GM10847 (cell line): Measurements from ENCODE around the gene GOLGA6A.

Source experiments
- POLR2A ChIP-seq: IDR thresholded peaks from 2 replicates; pipeline ENCODE4 v1.6.1; 2011; ENCODE audit not compliant: insufficient read length; ENCODE audit errors: extremely low read depth

The GOLGA6A gene

DNA sequence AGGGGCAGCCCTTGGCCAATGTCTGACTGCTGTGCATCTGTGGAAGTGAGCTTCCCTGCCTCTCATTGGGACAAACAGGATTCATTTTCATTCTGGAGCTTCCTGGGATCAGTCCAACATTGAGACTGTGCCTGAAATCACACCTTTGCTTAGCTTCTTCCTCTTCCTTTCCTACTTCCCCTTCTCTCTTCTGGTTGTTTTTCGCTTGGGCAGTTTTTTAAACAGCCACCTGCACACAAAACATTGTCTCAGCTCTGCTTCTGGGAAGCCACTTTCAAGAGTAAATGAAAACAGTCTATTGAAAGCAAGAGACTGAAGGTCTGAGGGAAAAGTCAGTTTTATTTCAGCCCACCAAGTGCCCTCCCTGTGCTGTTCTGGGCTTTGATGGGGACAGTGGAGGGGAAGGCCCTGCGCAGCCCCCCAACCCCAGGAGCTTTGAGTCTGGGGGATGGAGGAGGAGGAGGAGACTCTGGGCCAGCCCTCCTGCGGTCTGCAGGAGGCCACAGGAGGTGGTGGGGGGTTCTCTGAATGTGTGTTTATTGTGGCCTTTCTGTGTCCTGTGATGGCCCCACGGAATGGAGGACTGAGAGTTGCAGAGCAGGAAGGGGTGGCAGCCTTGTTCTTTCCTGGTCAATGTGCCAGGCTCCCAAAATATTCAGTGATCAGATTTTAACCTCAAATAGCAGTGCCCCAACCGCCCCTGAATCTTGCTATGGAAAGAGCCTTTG, 40.2 kb upstream of the GOLGA6A start:
- TF ChIP-seq POLR2A = no peak

DNA sequence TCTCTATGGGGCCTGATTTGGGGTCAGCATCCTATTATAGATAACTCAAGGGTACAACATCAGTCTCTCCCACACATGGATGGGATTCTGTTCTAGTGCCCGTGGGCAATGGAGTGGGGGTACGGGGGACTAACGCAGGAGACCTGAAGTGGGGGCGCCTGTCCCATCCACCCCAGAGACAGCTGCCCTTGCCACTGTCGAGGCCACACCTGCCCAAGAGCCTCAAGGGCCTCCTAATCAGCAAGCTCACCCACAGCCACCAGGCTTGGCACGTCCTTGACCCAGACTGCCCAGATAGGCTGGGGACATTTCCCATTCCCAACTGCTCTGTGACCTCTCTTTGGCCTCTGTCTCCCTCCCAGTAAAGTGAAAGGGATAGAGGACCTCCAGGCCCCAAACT, 39.5 kb upstream of the GOLGA6A start:
- TF ChIP-seq POLR2A = no peak

DNA sequence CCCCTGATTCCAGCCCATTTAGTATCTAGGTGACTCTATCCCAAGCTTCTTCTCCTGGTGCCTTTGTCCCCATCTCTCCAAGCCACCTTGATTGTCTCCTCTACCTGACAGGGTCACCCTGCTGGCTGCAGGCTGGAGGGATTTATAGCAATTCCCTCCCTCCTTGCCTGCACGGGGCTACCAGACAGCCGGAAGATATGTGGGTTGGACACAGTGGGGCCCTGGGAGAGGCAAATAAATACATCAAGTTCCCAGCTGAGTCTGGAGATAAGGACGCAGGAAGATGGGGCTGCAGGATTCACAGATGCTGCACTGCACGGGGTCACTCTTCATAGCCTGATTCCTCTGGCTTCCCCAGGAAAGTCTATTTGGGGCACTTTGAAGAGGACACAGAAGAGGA, 38.7 kb upstream of the GOLGA6A start:
- no peak for TF ChIP-seq POLR2A

DNA sequence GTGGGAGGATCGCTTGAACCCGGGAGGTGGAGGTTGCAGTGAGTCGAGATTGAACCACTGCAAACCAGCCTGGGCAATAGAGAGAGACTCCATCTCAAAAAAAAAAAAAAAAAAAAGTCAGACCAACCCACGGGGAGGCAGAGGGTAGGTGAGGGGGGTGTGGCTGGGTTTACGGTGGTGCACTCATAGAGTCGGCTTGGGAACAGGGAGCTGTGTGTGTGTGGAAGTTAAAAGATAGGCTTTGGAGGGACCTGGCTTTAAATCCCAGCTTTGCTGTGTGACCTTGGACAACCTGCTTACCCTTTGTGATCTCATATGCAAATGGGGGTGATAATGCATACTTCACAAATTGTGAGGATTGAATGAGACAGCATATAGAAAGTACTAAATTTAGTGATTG, 38.1 kb upstream of the GOLGA6A start:
- TF ChIP-seq POLR2A = no peak

DNA sequence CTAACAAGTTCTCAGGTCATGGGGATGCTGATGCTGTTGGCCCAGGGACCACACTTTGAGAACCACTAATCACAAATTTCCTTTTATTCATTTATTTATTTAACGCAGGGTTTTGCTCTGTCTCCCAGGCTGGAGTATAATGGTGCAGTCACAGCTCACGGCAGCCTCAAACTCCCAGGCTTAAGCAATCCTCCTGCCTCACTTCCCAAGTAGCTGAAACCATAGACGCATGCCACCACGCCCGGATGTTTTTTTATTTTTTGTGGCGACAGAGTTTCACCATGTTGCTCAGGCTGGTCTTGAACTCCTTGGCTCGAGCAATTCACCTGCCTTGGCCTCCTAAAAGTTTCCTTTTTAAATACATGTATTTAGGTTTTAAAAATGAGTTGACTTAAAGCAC, 27.4 kb upstream of the GOLGA6A start:
- no peak for TF ChIP-seq POLR2A

DNA sequence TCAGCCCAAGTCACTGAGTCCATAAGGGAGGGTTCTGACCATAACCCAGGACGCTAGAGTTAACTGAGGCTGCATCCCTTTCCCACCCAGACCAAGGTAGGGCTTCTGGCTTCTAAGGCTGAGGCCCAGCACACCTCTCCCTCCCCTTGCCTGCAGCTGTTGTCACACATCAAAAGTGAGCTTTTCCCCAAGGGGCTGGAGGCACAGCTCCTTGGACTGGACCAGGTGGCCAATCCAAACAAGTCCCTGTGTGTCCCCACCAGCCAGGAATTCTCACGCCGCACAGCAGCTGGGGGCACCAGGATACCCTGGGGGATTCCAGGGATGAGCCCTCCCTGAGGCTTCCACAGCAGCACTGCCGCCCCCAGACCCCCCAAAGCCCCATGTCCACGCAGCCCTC, 25.8 kb upstream of the GOLGA6A start:
- no peak for TF ChIP-seq POLR2A

DNA sequence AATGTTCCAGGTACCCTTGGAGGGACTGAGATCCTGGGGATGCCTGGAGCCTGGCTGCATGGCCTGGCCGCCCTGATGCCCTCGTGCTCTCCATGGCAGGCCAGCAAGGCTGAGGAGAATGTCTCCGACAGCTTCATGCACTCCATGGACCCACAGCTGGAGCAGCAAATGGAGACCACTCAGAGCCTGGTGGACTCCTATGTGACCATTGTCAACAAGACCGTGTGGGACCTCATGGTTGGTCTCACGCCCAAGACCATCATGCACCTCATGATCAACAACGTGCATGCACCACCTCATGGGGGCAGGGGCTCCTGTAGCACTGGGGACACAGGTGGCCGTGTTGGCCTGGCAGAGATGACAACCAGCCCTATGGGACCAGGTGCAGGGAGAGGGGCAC, 19.7 kb downstream of the GOLGA6A start:
- no peak for TF ChIP-seq POLR2A

DNA sequence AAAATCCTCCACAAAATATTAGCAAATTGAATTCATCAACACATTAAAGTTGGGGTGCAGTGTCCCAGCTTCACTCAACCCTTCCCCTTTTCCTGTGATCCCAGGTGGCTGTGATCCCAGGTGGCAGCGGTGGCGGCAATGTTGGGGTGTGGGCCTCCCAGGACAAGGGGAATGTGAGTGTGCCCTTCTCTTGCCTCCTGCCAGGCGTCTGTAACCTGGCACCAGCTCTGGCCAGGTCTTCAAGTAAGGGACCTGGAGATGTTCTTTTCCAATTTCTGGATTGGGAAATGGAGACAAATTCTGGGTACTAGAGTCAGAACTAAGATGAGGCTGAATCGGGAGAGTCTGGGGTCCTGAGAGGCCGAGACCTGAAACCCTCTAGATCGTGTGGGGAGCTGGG, 20.1 kb downstream of the GOLGA6A start:
- no peak for TF ChIP-seq POLR2A

DNA sequence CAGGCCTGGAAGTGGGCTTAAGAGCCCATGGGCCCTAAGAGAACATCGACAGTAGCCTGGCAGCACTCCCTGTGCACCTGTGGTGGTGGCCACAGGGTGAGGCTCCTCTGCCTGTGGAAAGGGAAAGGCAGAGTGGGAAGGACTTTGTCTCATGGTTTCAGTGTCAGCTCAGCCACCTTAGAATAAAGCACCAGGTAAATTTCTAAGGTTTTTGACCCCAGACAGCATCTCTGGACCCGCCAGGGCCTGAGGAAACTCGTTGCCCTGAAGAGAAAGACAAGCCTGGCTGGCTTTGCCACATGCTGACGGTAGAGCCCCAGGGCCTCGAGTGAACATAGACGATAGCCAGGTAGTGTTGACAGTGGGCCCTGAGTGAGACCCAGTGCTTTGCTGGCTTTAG, 22.1 kb downstream of the GOLGA6A start:
- TF ChIP-seq POLR2A = no peak

DNA sequence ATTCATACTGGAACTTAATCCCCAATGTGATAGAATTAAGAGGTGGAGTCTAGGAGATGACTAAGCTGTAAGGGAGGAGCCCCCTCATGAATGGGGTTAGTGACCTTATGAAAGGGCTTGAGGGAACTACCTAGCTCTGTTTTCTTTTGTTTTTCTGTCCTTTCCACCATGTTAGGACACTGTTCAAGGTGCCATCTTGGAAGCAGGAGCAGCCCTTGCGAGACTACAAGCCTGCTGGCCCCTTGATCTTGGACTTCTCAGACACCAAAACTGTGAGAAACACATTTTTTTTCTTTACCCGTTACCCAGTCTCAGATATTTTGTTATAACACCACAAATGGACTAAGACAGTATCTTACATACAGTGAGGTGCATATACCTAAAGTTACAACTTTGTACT, 26.5 kb downstream of the GOLGA6A start:
- no peak for TF ChIP-seq POLR2A

DNA sequence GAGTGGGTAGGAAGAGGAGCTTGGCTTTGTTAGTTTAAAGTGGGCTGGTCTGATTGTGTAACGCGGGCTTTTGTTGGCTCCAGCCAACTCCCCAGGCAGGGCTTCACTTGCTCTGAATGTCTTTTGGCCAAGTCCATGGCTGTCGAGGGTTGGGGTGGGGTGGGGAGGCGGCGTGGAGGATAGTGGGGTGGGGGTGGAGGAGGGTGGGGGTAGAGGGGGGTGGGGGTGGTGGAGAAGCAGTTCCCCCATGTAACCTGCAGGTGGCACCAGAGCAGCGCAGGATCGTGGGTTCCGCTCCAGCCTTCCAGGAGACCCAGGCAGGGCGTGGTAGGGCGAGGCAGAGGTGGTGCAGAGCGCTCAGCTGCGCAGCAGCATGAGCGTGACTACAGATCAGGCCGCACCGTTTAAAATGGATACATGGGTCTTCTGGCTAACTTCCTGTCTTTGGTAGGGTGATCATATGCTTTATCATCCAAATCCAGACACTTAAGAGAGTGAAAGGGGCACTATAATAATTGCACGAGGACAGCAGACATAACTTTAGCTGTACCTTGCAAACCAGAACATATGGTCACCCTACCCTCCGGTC, 28.3 kb downstream of the GOLGA6A start:
- TF ChIP-seq POLR2A = no peak

DNA sequence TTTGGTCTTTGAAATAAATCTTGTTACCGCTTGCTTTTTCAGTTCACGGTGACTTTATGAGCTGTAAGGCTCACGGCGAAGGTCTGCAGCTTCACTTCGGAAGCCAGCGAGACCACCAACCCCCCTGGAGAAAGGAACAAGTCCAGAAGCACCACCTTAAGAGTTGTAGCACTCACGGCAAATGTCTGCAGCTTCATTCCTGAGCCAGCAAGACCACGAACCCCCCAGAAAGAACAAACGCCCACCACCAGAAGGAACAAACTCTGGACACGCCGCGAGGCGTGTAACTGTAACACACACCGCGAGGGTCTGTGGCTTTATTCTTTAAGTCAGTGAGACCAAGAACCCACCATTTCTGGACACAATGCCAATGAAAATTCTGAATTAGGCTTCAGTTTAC, 28.8 kb downstream of the GOLGA6A start:
- TF ChIP-seq POLR2A = no peak

DNA sequence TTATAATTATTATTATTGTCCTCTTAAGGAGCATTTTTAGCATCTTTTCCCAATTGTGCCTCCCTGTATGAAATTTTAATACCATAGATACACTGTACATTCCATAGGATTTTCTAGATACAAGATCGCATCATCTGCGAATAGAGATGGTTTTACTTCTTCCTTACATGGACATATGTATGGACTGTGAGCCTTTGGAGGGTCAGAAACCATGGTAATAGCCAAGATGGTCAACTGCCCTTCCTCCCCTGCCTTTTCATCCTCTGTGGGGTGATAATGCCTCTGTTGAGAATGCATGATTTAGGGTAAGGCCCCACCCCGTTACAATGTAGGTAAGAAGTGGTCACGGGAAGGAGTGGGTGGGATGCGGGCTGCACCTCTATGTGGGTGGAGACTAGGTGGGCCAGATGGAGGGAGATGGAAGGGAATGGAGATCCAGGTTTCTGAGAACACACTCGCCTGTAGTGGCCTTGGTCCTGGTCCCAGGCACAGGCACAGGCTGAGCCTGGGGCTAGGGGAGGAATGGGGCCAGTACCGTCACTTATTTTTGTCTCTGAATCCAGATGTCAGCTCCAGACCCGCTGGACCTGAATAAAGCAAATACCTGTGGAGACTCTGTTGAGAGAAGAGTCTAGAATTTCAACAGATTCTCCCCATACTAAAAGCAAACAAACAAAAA, 31.7 kb downstream of the GOLGA6A start:
- no peak for TF ChIP-seq POLR2A

DNA sequence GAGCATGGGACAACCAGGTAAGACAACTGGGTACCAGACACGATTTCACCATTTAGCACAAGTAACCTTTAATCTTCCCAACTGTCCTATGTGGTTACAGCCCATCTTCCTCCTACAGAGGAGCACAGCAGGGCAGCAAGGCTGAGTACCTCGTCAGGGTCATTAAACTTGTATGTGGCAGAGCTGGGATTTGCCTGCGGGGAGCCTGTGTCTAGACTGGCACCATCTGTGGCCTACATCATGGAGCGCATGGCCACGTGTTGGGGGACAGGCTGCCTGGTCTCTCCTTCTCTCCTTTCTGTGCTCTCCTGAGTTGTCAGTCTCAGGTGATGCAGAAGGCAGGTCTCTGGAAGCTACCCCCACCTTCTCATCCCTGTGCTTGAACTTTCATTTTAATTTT, 32.2 kb downstream of the GOLGA6A start:
- TF ChIP-seq POLR2A = no peak

DNA sequence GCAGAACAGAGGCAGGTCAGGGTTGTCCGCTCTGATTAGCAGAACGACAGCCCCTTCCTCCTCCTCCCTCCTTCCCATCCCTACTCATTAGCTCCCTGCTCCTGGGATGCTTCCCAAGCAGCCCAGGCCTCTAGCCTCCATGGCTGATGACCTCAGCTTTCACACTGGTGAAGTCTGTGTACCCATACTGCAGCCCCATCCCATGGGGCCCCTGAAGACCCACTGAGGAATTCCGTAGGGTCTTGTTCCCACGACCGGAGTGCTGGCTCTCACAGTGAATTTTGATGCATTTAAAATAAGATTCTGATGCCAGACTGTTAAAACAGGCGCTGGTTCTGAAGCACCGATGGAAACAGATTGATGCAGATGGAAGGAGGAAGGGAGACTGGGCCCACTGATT, 36.1 kb downstream of the GOLGA6A start:
- no peak for TF ChIP-seq POLR2A

DNA sequence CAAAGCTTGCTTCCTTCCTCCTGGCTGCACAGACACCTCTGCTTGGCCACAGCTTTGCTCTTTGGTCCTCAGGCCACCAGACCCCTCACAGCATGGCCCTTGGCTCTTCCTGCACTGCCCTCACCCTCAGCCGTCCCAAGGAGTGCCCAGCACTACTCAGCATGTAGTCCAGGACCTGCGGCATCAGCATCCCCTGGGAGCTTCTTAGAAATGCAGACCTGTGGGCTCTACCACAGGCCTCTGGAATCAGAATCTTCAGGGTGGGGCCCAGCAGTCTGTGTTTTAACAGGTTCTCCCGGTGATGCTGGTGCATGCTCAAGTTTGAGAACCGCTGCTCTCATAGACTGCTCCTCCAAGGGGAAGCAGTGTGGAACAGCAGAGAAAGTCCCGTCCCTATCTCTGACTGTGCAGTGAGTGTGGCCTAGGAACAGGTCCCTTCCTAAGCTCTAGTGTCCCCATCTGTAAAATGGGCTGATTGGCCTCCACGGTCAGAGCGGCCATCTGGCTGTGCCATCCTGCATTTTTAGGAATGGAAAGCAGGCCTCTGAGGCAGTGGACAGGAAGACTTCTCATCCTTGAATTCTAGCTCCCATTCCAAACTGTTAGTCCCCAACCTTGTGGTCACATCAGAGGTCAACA, 36.6 kb downstream of the GOLGA6A start:
- TF ChIP-seq POLR2A = no peak
